GM19372 (cell line): ENCODE data around the gene PSMB9.
A peak's percentile ranks its signal among the peaks of the same experiment; 100 is the strongest.

Experiments used
- ATAC-seq: cut with Tn5 transposase; IDR thresholded peaks from one replicate; pipeline ENCODE4 v1.9.1; 2021; ENCODE audit warnings: mild to moderate bottlenecking, low read depth, moderate library complexity; ENCODE audit not compliant: unreplicated experiment

The PSMB9 gene

GRCh38 chr6:32838114-32838958, 15.7 kb upstream of the PSMB9 start, which contains the start of gene TAP2:
Gene TAP2 (minus strand): TSS chr6:32838739. CDS start chr6:32838233, 506 bp downstream.
- peak; percentile 79 for ATAC-seq

DNA sequence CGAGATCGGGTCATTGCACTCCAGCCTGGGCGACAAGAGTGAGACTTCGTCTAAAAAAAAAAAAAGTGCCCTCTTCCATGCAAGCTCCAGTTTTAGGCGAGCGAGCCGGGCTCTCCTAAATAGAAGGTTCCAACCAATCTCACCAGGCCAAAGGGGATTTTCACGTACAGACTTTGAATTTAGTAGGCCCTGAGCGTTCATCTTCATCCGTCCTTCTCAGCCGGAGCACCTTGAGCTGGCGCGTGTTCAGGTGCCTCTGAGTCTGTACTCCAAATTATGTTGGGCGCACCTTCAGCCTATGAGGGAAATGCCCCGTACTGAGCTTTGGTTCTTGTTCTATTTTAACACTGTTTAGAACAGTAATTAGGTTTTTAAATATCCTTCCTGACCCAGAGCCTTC, 14.6 kb upstream of the PSMB9 start:
- ATAC-seq: no peak

- no peak for ATAC-seq
Observed at GRCh38 chr6:32840604-32841246, 13.3 kb upstream of the PSMB9 start.

GRCh38 chr6:32842021-32842650, 11.9 kb upstream of the PSMB9 start:
- no peak for ATAC-seq

- ATAC-seq: no peak
Observed at GRCh38 chr6:32842690-32843089, 11.3 kb upstream of the PSMB9 start.

- no peak for ATAC-seq
Observed at GRCh38 chr6:32843331-32843978, 10.5 kb upstream of the PSMB9 start.

- ATAC-seq: peak; percentile 76
Observed at GRCh38 chr6:32843979-32844838, 9.8 kb upstream of the PSMB9 start, which contains the start of gene PSMB8. Gene PSMB8 (minus strand): TSS chr6:32844047. CDS start chr6:32843996, 51 bp downstream.

DNA sequence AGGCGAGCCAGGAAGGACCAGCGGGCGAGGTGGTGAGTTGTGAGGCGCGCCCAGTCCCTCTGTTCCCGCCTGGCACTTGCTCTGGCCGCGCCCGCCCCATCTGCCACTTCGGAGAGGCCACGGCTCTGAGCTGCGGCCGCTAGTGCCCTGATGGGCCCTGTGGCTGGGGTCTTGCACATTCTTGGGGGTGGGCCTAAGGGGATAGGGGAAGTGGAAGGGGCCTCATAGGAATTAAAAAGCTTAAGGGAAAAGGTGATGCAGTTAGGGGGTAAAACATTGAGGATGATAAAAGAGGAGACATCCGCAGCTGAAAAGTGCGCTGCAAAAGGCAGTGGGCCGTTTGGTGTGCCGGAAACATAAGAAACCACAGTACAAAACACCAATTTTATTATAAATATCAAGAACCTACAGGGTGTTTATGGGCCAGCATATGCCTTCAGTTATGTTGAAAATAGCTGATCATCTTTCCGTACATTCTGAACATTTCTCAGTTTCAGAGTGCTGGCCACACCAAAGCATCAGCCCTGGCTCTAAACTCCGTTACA, 9.1 kb upstream of the PSMB9 start:
- no peak for ATAC-seq

DNA sequence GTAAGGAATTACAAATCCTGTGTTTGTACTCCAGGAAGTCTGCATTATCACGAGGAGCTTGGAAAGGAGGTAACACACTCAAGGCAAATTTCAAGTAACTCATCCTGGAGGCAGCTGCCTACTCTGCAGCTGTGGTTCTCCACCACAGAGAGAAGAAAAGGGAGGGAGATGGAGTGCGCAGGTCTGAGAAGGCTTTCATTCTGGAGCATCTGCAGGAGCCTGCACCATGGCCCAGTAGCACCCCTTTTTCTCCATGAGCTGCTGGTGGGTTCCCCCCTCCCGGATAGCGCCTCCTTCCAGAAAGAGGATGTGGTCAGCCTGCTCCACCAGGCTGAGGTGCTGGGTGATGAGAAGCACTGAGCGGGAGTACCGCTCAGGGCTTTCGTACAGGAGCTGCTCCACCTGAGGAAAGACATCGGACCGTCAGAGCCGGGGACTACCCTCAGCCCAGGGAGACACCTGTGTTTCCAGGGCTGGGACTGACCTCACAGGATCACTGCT, 8.6 kb upstream of the PSMB9 start:
- ATAC-seq: no peak

GRCh38 chr6:32847004-32847403, 7.0 kb upstream of the PSMB9 start:
- ATAC-seq: no peak

DNA sequence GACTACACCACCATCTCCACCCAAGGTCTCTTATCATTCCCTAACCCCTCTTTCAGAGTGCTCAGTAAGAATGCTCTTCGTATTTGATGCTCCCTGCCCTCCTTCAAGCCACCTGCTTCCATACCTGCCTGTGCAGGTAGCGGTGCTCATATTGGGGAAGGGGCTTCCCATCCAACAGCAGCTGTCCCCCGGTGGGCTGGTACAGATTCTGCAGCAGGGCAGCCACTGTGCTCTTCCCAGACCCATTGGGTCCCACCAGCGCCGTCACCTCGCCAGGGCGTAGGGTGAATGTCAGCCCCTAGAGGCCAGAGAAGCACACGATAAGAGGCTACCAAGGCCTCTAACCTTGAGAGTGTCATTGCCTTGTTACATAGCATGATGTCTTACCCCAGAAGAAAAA, 6.2 kb upstream of the PSMB9 start:
- no peak for ATAC-seq

DNA sequence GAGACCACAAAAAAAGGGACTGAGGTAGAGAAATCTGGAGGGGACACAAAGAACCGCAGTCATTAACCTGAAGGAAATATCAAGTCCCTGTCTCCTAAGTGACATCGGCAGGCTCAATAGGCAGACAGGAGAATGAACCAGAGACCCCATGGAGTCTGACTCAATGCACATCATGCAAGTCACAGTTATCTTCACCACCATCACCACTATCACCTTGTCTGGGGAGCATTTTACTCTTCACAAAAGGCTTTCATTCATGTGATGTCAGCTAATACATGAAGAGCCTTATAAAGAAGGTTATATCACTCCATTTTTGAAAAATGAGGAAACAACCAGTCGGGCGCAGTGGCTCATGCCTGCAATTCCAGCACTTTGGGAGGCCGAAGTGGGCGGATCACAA, 4.9 kb upstream of the PSMB9 start:
- ATAC-seq: no peak

DNA sequence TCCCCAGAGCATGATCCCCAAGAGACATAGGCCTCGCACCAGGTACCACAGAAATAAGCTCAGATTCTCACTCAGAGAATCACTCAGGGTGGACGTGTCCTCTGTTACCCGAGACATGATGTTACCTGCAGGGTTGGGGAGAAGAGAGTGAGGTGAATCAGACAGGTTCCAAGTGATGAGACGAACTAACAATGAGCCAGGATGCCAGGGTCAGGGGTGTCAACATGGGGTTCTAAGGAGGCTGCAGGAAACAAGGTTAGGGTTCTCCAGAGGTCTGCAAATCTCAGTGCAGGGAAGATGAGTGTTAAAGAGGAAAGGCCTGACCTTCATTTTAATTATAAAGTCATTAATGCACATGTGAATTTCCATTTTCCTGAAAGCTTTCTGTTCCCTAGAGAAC, 3.0 kb upstream of the PSMB9 start:
- no peak for ATAC-seq

DNA sequence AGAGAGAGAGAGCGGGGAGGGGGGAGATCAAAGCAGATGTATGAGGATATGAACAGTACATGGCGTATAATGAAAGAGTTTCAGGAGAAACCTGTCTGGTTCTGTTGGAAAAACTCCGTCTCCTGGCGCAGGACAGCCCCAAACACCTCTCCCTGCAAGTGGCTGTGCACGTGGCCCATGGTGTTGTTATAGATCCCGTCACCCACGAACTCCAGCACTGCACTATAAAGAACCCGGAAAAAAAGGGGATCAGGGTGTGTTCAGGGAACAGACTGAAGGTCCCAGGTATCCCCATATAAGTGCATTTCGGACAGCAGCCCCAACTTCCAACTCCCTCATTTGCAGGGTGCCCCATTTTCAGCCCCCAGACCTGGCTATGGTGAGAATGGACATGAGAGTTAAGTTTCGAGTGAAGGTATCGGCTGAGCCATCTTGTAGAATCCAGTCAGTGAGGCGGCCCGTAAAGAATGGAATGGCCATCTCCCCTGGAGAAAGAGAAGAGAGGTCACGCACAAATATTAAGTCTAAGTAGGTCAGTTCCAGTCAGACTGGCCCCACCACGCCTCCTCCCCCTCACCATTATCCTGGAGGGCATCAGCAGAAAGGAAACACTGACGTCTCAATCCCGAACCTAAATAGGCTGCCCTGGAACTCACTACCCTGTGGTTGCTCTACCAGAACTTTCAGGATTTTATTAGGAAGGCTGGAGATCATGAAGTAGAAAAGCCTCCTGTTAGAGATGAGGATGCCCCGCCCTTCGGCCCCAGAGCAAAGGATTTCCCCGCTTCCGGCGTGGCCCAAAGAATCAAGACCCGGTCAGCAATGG, 1.8 kb upstream of the PSMB9 start:
- ATAC-seq: no peak

GRCh38 chr6:32852844-32853540, 1.0 kb upstream of the PSMB9 start:
- ATAC-seq: peak; percentile 5

- no peak for ATAC-seq
Observed at GRCh38 chr6:32854376-32855178, 585 bp downstream of the PSMB9 start.

DNA sequence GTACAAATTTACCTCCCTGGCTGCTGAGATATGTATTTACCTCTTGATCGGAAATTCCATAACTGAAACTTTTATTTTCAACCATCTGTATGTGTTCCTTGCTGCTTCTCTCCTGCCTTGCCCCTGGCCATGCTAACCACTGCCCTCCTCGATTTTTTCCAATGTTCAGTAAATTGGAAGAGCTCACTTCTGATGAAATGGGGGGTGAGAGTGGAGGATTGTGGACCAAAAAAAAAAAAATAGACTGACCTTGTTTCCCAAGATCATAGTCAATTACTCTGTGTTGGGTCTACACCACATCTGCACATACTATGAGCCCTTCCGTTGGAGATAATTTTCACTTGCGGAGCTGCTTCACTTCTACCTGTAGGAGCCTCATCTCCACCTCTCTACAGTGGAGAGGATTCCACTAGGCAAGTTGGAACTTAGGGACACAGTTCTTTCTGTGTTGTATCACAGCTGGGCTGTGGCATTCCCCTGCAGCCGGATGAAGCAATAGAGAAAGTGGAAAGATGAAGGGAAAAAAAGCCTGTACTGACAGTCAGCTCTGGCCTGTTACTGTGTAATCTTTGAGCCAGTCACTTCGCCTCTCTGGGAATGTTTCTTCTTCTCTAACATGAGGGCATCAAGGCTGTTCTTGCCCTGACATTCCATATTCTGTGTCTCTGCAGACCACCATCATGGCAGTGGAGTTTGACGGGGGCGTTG, 1.6 kb downstream of the PSMB9 start:
- no peak for ATAC-seq
